Hematopoietic multipotent progenitor cell treated with erythropoietin and hydrocortisone succinate and interleukin-3 and kit ligand, for 6 days (in vitro differentiated cells): ENCODE results near the gene SAT2.
A peak's percentile ranks its signal among the peaks of the same experiment; 100 is the strongest.
"Not testable (repeated sequence)": the region's sequence is repeated elsewhere in the genome, so short reads cannot be mapped to it uniquely, and the experiment has no call there.

Experiments
- DNase-seq: peaks from one replicate; pipeline ENCODE4 v3.0.0-alpha.2; 2015

SAT2 gene

DNA sequence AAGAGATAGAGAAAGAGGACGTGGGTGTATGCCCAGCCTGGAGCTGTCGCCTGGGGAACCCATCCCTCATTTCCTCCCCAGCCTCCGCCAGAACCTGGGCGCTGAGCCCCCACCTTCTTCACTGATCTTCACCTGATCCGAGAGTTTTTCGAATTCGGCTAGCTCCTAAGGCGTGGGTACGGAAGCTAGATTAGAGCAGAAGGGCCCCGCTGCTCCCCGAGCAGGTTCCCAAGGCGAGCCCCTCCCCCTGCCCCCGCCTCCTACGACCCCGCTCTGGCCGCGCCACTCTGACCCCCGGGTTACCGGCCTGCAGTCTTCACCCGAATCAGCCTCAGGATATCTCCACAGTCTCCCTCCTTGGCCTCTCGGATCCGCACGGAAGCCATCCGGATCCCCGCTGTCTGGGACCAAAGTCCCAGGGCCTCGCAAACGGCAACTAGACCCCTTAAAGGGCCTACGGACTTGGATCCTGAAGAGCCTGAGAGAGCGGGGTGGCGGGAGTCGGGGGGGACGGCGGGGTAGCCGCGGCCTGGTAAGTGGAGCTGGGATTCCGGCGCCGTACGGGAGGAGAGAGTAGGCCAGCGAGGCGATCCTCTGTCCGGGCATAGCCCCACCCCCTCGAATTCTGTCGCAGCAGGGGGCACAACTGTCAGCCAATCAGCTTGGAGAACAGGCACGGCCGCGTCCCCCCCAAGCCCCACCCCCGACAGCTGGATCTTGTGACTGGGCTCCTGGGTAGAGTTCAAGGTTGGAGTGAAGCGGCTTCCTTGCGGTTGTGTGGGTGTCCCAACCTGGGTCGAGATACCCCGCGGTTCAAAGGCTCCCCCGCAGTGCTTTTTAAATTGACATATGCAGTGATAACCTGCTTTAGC lies at the start of gene SAT2:
SAT2 (minus strand) TSS at position 572 of the 872 bp plus-strand sequence; CDS start at position 386, 186 bp downstream.
- DNase-seq, result peak; percentile 97

DNA sequence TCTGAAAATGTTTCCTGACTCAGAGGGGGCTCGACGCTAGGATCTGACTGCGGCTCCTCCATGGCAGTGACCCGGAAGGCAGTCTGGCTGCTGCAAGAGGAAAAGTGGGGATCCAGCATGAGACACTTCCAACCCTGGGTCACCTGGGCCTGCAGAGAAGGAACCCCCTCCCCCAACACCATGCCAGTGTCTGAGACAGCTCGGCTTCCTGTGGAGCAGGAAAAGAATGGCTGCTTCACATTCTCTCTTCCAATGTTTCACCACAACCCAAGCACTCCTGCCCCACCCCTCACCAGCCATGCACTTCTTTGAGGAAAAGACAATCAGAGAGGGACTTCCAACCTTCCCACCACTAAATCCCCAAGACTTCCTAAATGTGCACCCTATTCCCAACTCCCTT lies 48.9 kb upstream of the SAT2 start:
- DNase-seq, result no peak

DNA sequence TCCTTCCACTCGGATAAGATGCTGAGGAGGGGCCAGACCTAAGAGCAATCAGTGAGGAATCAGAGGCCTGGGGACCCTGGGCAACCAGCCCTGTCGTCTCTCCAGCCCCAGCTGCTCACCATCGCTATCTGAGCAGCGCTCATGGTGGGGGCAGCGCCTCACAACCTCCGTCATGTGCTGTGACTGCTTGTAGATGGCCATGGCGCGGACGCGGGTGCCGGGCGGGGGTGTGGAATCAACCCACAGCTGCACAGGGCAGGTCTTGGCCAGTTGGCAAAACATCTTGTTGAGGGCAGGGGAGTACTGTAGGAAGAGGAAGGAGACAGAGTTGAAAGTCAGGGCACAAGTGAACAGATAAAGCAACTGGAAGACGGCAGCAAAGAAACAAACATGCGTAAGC lies 47.3 kb upstream of the SAT2 start:
- DNase-seq, result no peak

- peak; percentile 63 for DNase-seq
Observed at GRCh38 chr17:7673239-7673638, 45.6 kb upstream of the SAT2 start.

- no peak for DNase-seq
Observed at GRCh38 chr17:7668482-7668881, 40.9 kb upstream of the SAT2 start.

- DNase-seq, result no peak
Observed at GRCh38 chr17:7667656-7668406, 40.2 kb upstream of the SAT2 start.

DNA sequence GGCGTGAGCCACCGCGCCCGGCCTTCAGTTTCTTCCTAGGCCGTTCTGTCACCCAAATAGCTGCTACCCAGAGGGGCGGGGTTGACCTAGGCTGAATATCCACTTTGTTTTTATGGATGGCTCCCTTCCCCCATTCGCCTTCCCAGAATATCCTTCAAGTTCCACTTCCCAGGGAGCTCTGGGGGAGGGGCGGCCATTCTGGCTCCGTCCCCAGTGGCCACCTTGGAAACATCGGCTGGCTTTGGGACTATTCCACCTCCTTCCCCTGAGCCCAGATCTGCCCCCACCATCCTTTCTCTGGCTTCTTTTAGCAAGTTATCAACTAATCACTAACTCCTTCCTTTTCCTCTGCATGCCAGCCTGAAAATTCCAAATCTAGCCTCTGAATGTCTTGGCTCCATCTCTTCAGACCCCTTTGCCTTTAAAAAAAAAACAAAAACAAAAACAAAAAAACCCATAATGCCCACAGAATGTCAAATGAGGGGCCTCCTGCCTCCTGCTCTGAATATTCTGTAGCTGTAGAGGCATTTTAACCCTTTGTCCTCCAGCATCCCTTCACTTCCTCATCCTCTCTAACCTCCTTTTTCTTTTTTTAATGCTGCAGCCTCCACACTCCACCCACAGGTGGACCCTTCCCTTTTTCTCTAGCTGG lies 29.5 kb upstream of the SAT2 start:
- no peak for DNase-seq

- DNase-seq, result no peak
Observed at GRCh38 chr17:7655541-7655840, 27.9 kb upstream of the SAT2 start.

DNA sequence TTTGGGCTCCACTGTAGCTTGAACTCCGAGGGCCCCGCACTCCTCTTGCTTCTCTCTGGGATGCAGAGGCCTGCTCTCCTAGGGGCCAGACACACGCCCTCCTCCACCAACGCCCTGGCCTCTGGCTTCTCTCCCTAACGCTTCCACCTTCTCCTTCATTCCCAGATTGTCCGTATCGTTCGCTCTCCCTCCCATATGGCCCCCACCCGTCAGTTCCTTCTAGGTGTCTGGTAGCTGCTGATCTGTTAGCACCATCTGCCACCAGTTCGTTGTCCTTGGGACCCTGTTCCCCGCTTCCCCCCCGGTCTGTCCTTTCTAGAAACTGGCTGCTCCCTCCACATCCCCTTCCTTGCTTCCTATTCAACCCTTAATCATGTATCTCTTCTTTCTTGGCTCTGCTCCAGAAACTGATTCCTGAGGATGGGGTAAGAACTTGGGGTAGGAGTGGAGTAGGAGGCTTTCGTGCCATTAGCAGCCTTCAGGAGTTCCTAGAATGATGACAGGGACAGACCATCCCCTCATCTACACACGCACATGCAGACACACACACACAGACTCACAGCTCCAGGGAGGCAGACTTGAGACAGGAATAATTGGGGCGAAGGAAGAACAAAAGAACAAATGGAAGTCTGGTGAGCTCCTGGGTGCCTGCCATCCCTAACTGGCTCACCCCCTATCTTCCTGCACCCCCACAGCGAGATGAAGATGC lies 27.4 kb upstream of the SAT2 start:
- no peak for DNase-seq

DNA sequence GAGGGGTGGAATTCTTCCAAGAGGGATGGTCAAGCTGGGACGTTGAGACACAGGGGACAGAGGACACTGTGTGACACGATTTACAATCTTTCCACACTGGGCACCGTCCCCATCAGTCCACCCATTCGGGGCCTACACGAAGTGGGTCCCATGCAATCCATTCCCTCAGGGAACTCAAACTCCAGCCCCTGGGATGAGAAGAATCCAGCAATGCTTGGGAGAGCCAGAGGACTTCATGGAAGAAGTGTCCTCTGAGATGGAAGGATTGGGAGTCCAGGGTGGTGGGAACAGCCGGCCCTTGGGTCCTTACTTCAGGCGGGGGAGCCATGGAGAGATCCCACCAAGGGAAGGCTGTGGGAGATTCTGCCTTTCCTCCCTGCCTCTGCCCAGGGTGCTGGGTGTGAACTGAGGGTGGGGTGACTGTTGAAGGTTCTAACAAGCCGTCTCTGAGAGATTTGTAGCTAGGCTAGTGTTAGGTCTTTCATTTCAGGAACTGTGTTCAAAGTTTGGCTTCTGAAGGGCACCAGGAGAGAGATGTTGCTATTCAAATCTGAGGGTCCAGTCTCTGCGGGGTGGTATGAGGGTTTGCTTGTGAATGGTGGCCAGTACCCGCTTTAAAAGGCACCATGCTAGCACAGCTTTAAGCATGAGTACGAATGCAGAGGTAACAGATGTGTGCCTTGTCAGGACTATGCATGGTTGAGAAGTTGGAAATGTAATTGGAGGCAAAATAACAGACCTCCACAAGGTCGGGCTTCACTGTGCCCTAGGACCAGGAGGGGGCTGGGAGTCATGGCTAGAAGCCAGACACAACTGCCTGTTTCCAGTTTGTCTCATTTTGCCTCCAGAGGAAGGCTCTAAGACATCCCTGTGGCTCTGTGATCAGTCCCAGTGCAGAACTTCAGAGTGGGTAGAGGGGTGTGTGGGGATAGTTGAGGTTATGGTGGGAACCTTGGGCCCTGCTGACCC lies 25.1 kb upstream of the SAT2 start:
- DNase-seq, result no peak

DNA sequence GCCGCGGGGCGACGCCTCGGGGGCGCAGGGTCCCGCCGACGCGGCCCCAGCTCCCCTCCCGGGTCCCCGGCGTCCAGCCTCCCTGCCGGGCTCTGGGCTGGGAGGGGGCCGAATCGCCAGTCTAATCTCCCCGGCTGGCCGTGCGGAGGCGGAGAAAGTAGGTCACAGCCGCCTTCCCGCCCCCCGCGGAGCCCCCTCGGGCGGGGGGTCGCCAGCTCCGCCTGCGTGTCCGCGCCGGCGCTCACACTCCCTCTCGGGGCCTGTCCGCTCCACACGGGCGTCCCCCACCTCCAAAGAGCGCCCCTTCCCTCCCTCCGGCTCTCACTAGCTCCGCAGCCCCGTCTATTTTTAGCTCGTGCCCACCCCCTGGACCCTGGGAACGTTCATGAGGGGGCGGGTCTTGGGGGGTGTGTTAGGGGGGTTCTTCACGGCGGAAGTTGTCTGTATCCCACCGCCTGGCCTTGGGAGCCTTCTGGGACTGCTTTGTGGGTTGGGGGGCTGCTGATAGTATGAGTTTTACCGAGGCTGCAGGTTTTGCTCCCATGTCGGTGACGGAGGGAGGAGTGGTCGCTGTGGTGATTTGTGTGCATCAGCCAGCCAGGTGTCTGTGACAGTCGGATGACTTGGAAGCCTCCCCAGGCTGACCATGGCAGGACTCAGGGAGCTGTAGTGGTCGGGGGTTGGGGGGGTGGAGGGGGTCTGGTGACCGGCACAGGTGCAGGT lies 24.2 kb upstream of the SAT2 start:
- DNase-seq, result no peak

GRCh38 chr17:7651097-7651664 lies 23.6 kb upstream of the SAT2 start:
- no peak for DNase-seq

DNA sequence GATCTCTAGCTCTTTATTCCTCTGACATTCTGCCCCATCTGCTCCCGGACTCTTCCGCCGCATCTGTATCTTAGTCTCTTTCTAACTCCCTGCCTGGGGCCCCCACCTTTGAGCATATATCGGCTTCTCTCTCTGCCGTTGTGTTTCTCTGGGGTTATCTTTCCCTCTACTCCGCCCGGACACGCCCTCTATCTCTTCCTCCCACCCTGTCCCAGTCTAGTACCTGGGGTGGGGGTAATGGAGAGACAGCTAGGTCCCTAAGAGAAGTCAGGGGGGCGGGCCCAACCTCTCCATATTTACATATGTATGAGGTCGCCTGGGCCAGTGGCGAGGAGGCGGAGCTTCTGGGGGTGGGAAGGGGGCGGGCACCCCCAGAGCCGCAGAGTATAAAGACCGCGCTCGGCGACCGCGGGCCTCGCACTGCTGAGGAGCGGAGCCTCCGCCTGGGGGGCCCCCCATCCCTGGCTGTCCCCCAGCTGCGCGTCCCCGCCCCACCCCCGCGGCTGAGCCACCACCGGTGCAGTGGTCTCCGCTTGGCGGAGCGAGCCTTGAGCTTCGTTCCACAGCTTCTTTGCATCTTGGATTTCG lies 23.0 kb upstream of the SAT2 start, which contains the start of gene ATP1B2:
ATP1B2 (plus strand) TSS at position 418 of the 588 bp plus-strand sequence. CDS start 593 bp downstream, outside the sequence.
- DNase-seq, result peak; percentile 100

- DNase-seq, result no peak
Observed at GRCh38 chr17:7647018-7647417, 19.4 kb upstream of the SAT2 start.

- DNase-seq, result no peak
Observed at GRCh38 chr17:7646457-7646856, 18.8 kb upstream of the SAT2 start.

GRCh38 chr17:7644775-7645174 lies 17.2 kb upstream of the SAT2 start:
- DNase-seq, result no peak

GRCh38 chr17:7641635-7642034 lies 14.0 kb upstream of the SAT2 start:
- not testable (repeated sequence) for DNase-seq

GRCh38 chr17:7640783-7641182 lies 13.2 kb upstream of the SAT2 start:
- no peak for DNase-seq

DNA sequence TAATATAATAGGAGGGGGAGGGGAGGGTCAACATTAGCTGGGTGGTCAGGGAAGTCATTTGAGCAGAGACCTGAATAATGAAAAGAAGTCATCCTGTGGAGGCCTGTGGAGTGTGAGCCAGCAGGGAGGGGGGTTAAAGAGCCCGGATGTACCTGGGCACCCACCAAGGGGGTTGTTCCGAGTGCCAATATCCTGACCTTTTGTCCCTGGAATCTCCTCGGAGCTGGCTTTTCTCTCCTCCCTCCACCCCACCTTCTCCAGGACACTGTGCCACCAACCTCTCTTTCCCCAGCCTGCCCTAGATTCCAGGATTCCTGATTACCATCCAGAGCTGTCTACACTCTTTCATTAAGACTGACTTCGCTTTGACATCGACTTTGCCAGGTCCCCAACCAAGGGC lies 8.5 kb upstream of the SAT2 start:
- no peak for DNase-seq

GRCh38 chr17:7634384-7634783 lies 6.8 kb upstream of the SAT2 start:
- peak; percentile 72 for DNase-seq
